ENCODE measurements around the gene CDC73. TPM values are rescaled to one million over a fixed set of nuclear protein-coding genes. Genes with fewer than 3 reads are reported as not detected.

CDC73 gene
- total RNA-seq, 1 donor: 29.7 TPM

GRCh38 chr1:193299038-193299437 is 177.2 kb downstream of the CDC73 start:
- no peak for TF ChIP-seq CTCF (IDR thresholded peaks at IDR 0.05; ENCODE audit: extremely low read depth, low read depth, low read length)
- H3K4me3 ChIP-seq (ENCODE audit: insufficient read depth, low read length): no peak overlapping the region

GRCh38 chr1:193301746-193302145 is 179.9 kb downstream of the CDC73 start:
- Histone ChIP-seq H3K27me3 (ENCODE audit: insufficient read depth, low read length) (no peaks in the 10 kb centered on the region), H3K9me3 (ENCODE audit: low read depth, low read length) (no peaks in the 10 kb centered on the region), H2AFZ (ENCODE audit: low read length) (no peak overlapping the region), H3K4me1 (ENCODE audit: insufficient read depth, low read length) (no peaks in the 10 kb centered on the region), H3K79me2 (ENCODE audit: insufficient read depth, low read length) (no peaks in the 10 kb centered on the region), H3K4me3 (ENCODE audit: insufficient read depth, low read length) (no peak overlapping the region), H3K36me3 (ENCODE audit: insufficient read depth, low read length) (no peaks in the 10 kb centered on the region), H3K27ac (ENCODE audit: low read depth, low read length) (no peak overlapping the region), H4K20me1 (ENCODE audit: insufficient read depth, low read length) (no peaks in the 10 kb centered on the region), H3K4me2 (ENCODE audit: insufficient read depth, low read length) (no peak overlapping the region)
- no peak for DNase-seq (ENCODE audit: insufficient read length, low spot score, missing footprints)
- TF ChIP-seq CTCF (IDR thresholded peaks at IDR 0.05; ENCODE audit: extremely low read depth, low read depth, low read length): no peak

More at GRCh38 chr1:193299038-193299437, 177.2 kb downstream of the CDC73 start:
- no peak for DNase-seq (ENCODE audit: insufficient read length, low spot score, missing footprints)
- Histone ChIP-seq H3K79me2 (ENCODE audit: insufficient read depth, low read length) (no peaks in the 10 kb centered on the region), H2AFZ (ENCODE audit: low read length) (no peak overlapping the region), H3K4me1 (ENCODE audit: insufficient read depth, low read length) (no peaks in the 10 kb centered on the region), H3K36me3 (ENCODE audit: insufficient read depth, low read length) (no peaks in the 10 kb centered on the region), H3K27me3 (ENCODE audit: insufficient read depth, low read length) (no peaks in the 10 kb centered on the region), H3K9me3 (ENCODE audit: low read depth, low read length) (no peaks in the 10 kb centered on the region), H3K4me2 (ENCODE audit: insufficient read depth, low read length) (no peak overlapping the region), H3K27ac (ENCODE audit: low read depth, low read length) (no peak overlapping the region), H4K20me1 (ENCODE audit: insufficient read depth, low read length) (no peaks in the 10 kb centered on the region)

- no peak overlapping the region for H3K27ac ChIP-seq (ENCODE audit: low read depth, low read length)
- H3K4me3 ChIP-seq (ENCODE audit: insufficient read depth, low read length): no peak overlapping the region
- no peaks in the 10 kb centered on the region for H3K9me3 ChIP-seq (ENCODE audit: low read depth, low read length)
- no peak overlapping the region for H2AFZ ChIP-seq (ENCODE audit: low read length)
- no peaks in the 10 kb centered on the region for H3K36me3 ChIP-seq (ENCODE audit: insufficient read depth, low read length)
- H3K4me1 ChIP-seq (ENCODE audit: insufficient read depth, low read length): no peaks in the 10 kb centered on the region
- no peak for DNase-seq (ENCODE audit: insufficient read length, low spot score, missing footprints)
- no peak for TF ChIP-seq CTCF (IDR thresholded peaks at IDR 0.05; ENCODE audit: extremely low read depth, low read depth, low read length)
- no peaks in the 10 kb centered on the region for H4K20me1 ChIP-seq (ENCODE audit: insufficient read depth, low read length)
- H3K79me2 ChIP-seq (ENCODE audit: insufficient read depth, low read length): no peaks in the 10 kb centered on the region
- no peaks in the 10 kb centered on the region for H3K27me3 ChIP-seq (ENCODE audit: insufficient read depth, low read length)
- no peak overlapping the region for H3K4me2 ChIP-seq (ENCODE audit: insufficient read depth, low read length)
Measured at GRCh38 chr1:193303849-193304248, 182.0 kb downstream of the CDC73 start.

Small RNA genes within 50 kb of the gene (small RNA-seq; reads per million reads assigned to genes)
- gene MIR1278: 0.45 reads per million

Other genes starting within 250 kb of the CDC73 start
- gene UCHL5, start 62.7 kb upstream of the CDC73 start, total RNA-seq: 28.0 and 34.4 TPM in 2 replicates
- gene RO60, start 62.4 kb upstream of the CDC73 start, total RNA-seq: 132 and 138 TPM in 2 replicates
- 9.4 and 10.9 TPM in 2 replicates for gene GLRX2, start 16.6 kb upstream of the CDC73 start, total RNA-seq
- gene B3GALT2, start 64.6 kb downstream of the CDC73 start, total RNA-seq: 2.1 and 2.2 TPM in 2 replicates